NB4 (cell line): ENCODE measurements around the gene ING3.

ENCODE experiments used
- DNase-seq: peaks from one replicate; pipeline ENCODE4 v3.0.0; 2010; ENCODE audit warnings: low read depth
- H3K4me3 ChIP-seq: one replicate; pipeline ENCODE4 v1.5.1; 2011; ENCODE audit warnings: mild to moderate bottlenecking, low read depth, low read length, moderate library complexity
- MAX ChIP-seq: IDR thresholded peaks from 2 replicates; pipeline ENCODE4 v1.6.1; 2011; ENCODE audit warnings: low read depth, low read length
- MYC ChIP-seq: IDR thresholded peaks from 2 replicates; pipeline ENCODE4 v1.6.1; 2011; ENCODE audit warnings: low read depth, low read length
- POLR2A ChIP-seq: IDR thresholded peaks from 2 replicates; pipeline ENCODE4 v1.6.1; 2011; ENCODE audit warnings: mild to moderate bottlenecking; ENCODE audit not compliant: insufficient read length; ENCODE audit errors: extremely low read depth
- TF ChIP-seq, protein P1 (sequence below): IDR thresholded peaks from one replicate; pipeline ENCODE4 v1.5.1; 2012; ENCODE audit warnings: low read depth, low read length

The ING3 gene

DNA sequence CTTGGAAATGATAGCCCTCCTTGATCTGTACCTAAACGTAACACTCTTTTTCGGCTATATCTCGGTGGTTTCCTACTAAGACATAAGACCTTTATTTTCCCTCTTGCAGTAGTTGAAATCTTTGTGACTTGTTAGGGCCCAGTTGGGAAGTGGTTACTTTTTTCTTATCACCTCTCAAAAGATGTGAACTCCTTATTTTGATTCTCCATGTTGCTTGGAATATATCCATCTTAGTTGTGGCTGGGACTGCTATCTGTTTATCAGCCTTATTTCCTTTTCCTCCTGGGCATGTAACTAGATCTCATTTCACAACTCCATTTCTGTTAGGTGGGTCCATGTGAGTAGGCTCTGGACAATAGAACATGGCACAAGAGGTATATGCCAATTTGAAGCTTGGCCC, 33.8 kb downstream of the ING3 start:
- no peak for DNase-seq
- no peak overlapping the region for H3K4me3 ChIP-seq
- TF ChIP-seq, protein P1, sequence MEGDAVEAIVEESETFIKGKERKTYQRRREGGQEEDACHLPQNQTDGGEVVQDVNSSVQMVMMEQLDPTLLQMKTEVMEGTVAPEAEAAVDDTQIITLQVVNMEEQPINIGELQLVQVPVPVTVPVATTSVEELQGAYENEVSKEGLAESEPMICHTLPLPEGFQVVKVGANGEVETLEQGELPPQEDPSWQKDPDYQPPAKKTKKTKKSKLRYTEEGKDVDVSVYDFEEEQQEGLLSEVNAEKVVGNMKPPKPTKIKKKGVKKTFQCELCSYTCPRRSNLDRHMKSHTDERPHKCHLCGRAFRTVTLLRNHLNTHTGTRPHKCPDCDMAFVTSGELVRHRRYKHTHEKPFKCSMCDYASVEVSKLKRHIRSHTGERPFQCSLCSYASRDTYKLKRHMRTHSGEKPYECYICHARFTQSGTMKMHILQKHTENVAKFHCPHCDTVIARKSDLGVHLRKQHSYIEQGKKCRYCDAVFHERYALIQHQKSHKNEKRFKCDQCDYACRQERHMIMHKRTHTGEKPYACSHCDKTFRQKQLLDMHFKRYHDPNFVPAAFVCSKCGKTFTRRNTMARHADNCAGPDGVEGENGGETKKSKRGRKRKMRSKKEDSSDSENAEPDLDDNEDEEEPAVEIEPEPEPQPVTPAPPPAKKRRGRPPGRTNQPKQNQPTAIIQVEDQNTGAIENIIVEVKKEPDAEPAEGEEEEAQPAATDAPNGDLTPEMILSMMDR, result no peak
- TF ChIP-seq POLR2A, result no peak

DNA sequence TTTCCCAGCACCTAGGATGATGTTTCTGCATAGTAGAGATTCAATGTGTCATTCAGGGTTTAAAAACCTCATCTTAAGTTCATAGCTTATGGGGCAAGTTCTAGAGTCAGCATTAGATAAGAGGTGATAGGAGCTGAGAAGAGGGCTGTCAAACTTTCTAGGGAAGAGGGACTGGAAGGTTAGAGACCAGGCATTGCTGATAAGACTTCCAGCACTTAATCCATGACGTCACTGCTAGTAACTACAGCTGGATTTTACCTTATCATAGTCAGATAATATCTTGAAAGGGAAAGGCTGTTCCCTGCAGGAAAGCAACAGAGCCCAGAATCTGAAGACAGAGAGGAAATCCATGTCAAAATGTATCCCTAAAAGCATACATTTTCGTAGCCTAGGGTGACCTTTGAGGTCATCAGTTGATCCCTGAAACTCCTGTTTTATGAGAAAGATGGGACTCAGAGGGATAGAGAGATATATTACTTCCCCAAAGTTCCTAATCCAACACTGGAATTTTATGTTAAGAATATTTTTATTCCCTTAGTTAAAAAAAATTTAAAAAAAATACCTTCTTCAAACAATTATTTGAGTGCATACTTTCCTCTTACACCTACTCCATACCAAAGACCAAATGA, 34.7 kb downstream of the ING3 start:
- no peak for TF ChIP-seq POLR2A
- no peak for TF ChIP-seq MAX
- TF ChIP-seq MYC, result no peak
- TF ChIP-seq, protein P1, result no peak
- no peak for DNase-seq

GRCh38 chr7:120985839-120986238, 35.3 kb downstream of the ING3 start:
- no peak overlapping the region for H3K4me3 ChIP-seq
- no peak for DNase-seq
- TF ChIP-seq MAX (no peak), POLR2A (no peak)
- TF ChIP-seq, protein P1, result no peak

More for the DNA sequence above, 34.7 kb downstream of the ING3 start:
- H3K4me3 ChIP-seq, result no peak overlapping the region

GRCh38 chr7:120986650-120987049, 36.1 kb downstream of the ING3 start:
- TF ChIP-seq POLR2A, result no peak
- TF ChIP-seq, protein P1, result no peak
- TF ChIP-seq MAX, result no peak
- TF ChIP-seq MYC, result no peak
- DNase-seq, result no peak
- H3K4me3 ChIP-seq, result no peak overlapping the region

- H3K4me3 ChIP-seq, result no peak overlapping the region
- no peak for TF ChIP-seq MAX
- TF ChIP-seq, protein P1, result no peak
- no peak for TF ChIP-seq POLR2A
- no peak for TF ChIP-seq MYC
- no peak for DNase-seq
Observed at GRCh38 chr7:120987280-120987679, 36.7 kb downstream of the ING3 start.
